ENCODE data around the gene DBX1. TPM values are rescaled to one million over a fixed set of nuclear protein-coding genes. Genes with fewer than 3 reads are reported as not detected.
A peak's percentile ranks its signal among the peaks of the same experiment; 100 is the strongest.

Gene DBX1
- total and polyA plus RNA-seq, 3 donors from 2014 or later: not detected

GRCh38 chr11:20157728-20158127 lies 2.5 kb downstream of the DBX1 start:
- H3K27me3 ChIP-seq: no peaks in the 10 kb centered on the region
- no peak for TF ChIP-seq POLR2A (IDR thresholded peaks at IDR 0.05)
- TF ChIP-seq CTCF (IDR thresholded peaks at IDR 0.05): no peak
- H3K4me1 ChIP-seq: peaks cover 5% of the 10 kb centered on the region
- peak overlapping the region in 1 of 2 donors; percentile 56 for H3K4me3 ChIP-seq
- no peaks in the 10 kb centered on the region for H3K36me3 ChIP-seq (ENCODE audit: low read depth, missing control alignments)
- intact Hi-C loops (cut with DNase I; ENCODE audit: low total_unique reads): no loop called here
- no peaks in the 10 kb centered on the region for H3K9me3 ChIP-seq
- 5 to 8% methylated on average over 9 of the region's 9 CpGs for WGBS, 2 donors
- DNase-seq: no peak
- H3K27ac ChIP-seq: no peak overlapping the region

- Histone ChIP-seq H3K36me3 (ENCODE audit: low read depth, missing control alignments) (no peaks in the 10 kb centered on the region), H3K27ac (no peak overlapping the region), H3K4me1 (peaks cover 5% of the 10 kb centered on the region), H3K9me3 (no peaks in the 10 kb centered on the region), H3K27me3 (no peaks in the 10 kb centered on the region), H3K4me3 (peak overlapping the region; percentile 52 to 56)
- no peak for DNase-seq
- 2 to 4% methylated on average over 15 to 40 of the region's 45 CpGs for WGBS, 2 donors
- intact Hi-C loops (cut with DNase I; ENCODE audit: low total_unique reads): no loop called here
- TF ChIP-seq POLR2A (IDR thresholded peaks at IDR 0.05) (no peak), CTCF (IDR thresholded peaks at IDR 0.05) (no peak)
These were observed 3.2 kb downstream of the DBX1 start for GRCh38 chr11:20156876-20157613.

GRCh38 chr11:20156280-20156875 lies 3.9 kb downstream of the DBX1 start:
- Histone ChIP-seq H3K27ac (no peak overlapping the region), H3K9me3 (no peaks in the 10 kb centered on the region), H3K27me3 (no peaks in the 10 kb centered on the region), H3K4me1 (peaks cover 5% of the 10 kb centered on the region), H3K36me3 (ENCODE audit: low read depth, missing control alignments) (no peaks in the 10 kb centered on the region), H3K4me3 (peak overlapping the region; percentile 52 to 56)
- TF ChIP-seq CTCF (IDR thresholded peaks at IDR 0.05): no peak
- no peak for TF ChIP-seq POLR2A (IDR thresholded peaks at IDR 0.05)
- 1 to 3% methylated on average over 7 to 46 of the region's 51 CpGs for WGBS, 2 donors
- DNase-seq: peak; percentile 59
- intact Hi-C loops (cut with DNase I; ENCODE audit: low total_unique reads): no loop called here

GRCh38 chr11:20155683-20156279 lies 4.5 kb downstream of the DBX1 start:
- intact Hi-C loops (cut with DNase I; ENCODE audit: low total_unique reads): no loop called here
- H3K36me3 ChIP-seq (ENCODE audit: low read depth, missing control alignments): no peaks in the 10 kb centered on the region
- peak overlapping the region; percentile 52 to 56 for H3K4me3 ChIP-seq
- no peak for DNase-seq
- H3K4me1 ChIP-seq: peaks cover 5% of the 10 kb centered on the region
- WGBS, 2 donors: 4 to 6% methylated on average over 19 of the region's 19 CpGs
- H3K9me3 ChIP-seq: no peaks in the 10 kb centered on the region
- no peaks in the 10 kb centered on the region for H3K27me3 ChIP-seq
- TF ChIP-seq CTCF (IDR thresholded peaks at IDR 0.05) (no peak), POLR2A (IDR thresholded peaks at IDR 0.05) (no peak)
- H3K27ac ChIP-seq: no peak overlapping the region

All from testis (tissue), 3 donors.